Measurements from ENCODE around the gene TFAP2B. TPM values are rescaled to one million over a fixed set of nuclear protein-coding genes. Genes with fewer than 3 reads are reported as not detected.
A peak's percentile ranks its signal among the peaks of the same experiment; 100 is the strongest.

TFAP2B gene
- not detected in 2 replicates for total RNA-seq (2014; rRNA removed)
- not detected for polyA plus RNA-seq (2012)

- DNase-seq (ENCODE audit: low read depth) = no peak
Measured at GRCh38 chr6:50818673-50819072, at the start of gene TFAP2B. Gene TFAP2B (plus strand): TSS chr6:50818871. CDS start chr6:50818892, 21 bp downstream.

GRCh38 chr6:50778696-50779095 lies 40.0 kb upstream of the TFAP2B start:
- DNase-seq (ENCODE audit: low read depth) = no peak

- no peak for DNase-seq (ENCODE audit: low read depth)
Measured at GRCh38 chr6:50780382-50780781, 38.3 kb upstream of the TFAP2B start.

- DNase-seq (ENCODE audit: low read depth) = no peak
Measured at GRCh38 chr6:50785921-50786320, 32.8 kb upstream of the TFAP2B start.

- DNase-seq (ENCODE audit: low read depth) = peak; percentile 28
Measured at GRCh38 chr6:50791900-50792508, 26.7 kb upstream of the TFAP2B start.

- DNase-seq (ENCODE audit: low read depth) = no peak
Measured at GRCh38 chr6:50792771-50793170, 25.9 kb upstream of the TFAP2B start.

GRCh38 chr6:50795574-50795973 lies 23.1 kb upstream of the TFAP2B start:
- DNase-seq (ENCODE audit: low read depth) = no peak

- DNase-seq (ENCODE audit: low read depth) = no peak
Measured at GRCh38 chr6:50804283-50804682, 14.4 kb upstream of the TFAP2B start.

GRCh38 chr6:50807035-50807434 lies 11.6 kb upstream of the TFAP2B start:
- DNase-seq (ENCODE audit: low read depth) = no peak

- no peak for DNase-seq (ENCODE audit: low read depth)
Measured at GRCh38 chr6:50815436-50816114, 3.1 kb upstream of the TFAP2B start.

- DNase-seq (ENCODE audit: low read depth) = peak; percentile 60
Measured at GRCh38 chr6:50816115-50816675, 2.5 kb upstream of the TFAP2B start.

GRCh38 chr6:50816947-50817645 lies 1.6 kb upstream of the TFAP2B start:
- no peak for DNase-seq (ENCODE audit: low read depth)

GRCh38 chr6:50817646-50817950 lies 1.1 kb upstream of the TFAP2B start:
- no peak for DNase-seq (ENCODE audit: low read depth)

- DNase-seq (ENCODE audit: low read depth) = no peak
Measured at GRCh38 chr6:50818020-50818419, 651 bp upstream of the TFAP2B start.

- no peak for DNase-seq (ENCODE audit: low read depth)
Measured at GRCh38 chr6:50819466-50819903, 814 bp downstream of the TFAP2B start.

GRCh38 chr6:50819904-50820868 lies 1.5 kb downstream of the TFAP2B start:
- DNase-seq (ENCODE audit: low read depth) = no peak

GRCh38 chr6:50820869-50821264 lies 2.2 kb downstream of the TFAP2B start:
- no peak for DNase-seq (ENCODE audit: low read depth)

GRCh38 chr6:50821441-50822077 lies 2.9 kb downstream of the TFAP2B start:
- DNase-seq (ENCODE audit: low read depth) = no peak

GRCh38 chr6:50822078-50822476 lies 3.4 kb downstream of the TFAP2B start:
- peak; percentile 11 for DNase-seq (ENCODE audit: low read depth)

- DNase-seq (ENCODE audit: low read depth) = no peak
Measured at GRCh38 chr6:50823094-50823920, 4.6 kb downstream of the TFAP2B start.
